Stimulated activated CD8-positive, alpha-beta memory T cell treated with anti-CD3 and anti-CD28 coated beads, Interleukin-12 subunit alpha, Interleukin-12 subunit beta, amount 100 ng/mL, for 1 hour (primary cell): ENCODE measurements around the gene NR2F1.
"Not testable (repeated sequence)": the region's sequence is repeated elsewhere in the genome, so short reads cannot be mapped to it uniquely, and the experiment has no call there.

Source experiments
- DNase-seq: peaks from one replicate; pipeline ENCODE4 v3.0.0-alpha.2; 2020; ENCODE audit warnings: low read depth

Gene NR2F1

DNA sequence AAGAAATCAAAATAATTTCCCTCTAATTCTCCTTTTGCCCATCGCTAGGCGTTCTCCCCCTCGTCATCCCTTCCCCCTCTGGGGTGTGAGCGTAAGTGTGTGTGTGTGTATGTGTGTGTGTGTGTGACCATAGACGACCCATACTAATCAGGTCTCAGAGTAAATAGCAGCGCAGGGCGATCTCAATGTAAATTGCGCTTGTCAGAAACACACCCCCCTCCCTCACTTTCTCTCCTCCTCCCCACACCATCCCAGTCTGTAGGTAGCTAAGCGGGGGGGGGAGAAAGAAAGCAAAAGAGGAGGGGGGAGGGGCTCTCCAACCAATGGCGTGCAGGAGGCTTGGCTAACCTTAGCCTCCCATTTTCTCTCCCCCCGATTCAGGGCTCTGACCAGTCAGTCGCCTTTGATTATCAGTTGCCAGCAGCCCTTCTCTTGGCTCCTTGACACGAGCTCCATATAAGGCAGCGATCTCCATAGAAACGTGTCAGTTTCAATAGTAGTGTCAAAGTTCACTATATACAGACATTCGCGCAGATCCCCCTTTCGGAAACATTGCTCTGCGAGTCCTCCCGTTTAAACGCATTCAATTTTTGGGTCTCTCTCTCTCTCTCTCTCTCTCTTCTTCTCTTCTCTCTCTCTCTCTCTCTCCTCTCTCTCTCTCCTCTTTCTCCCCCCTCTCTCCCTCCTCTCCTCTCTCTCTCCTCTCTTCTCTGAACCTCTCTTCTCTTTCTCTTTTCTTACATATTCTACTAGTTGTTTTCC, at the start of gene NR2F1:
NR2F1 (plus strand) TSS at position 546 of the 762 bp plus-strand sequence. CDS start 1,802 bp downstream, outside the sequence.
- no peak for DNase-seq

DNA sequence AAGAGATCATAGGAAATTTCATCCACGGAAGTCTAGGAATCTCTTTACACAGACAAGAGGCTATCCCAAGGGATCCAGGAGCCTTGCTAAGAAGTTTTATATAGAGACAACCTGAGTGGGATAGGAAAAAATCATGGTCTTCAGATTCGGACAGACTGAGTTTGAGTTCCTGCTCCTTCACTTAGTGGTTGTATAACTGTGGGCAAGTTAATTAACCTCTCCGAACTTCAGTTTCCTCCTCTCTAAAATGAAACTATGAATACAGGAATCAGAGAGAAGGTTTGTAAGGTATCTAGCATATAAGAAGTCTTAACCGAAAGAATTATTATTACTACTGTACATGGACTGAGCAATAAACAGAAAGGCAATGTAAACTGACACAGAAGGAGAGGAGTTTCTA, 37.1 kb upstream of the NR2F1 start:
- DNase-seq, result no peak

DNA sequence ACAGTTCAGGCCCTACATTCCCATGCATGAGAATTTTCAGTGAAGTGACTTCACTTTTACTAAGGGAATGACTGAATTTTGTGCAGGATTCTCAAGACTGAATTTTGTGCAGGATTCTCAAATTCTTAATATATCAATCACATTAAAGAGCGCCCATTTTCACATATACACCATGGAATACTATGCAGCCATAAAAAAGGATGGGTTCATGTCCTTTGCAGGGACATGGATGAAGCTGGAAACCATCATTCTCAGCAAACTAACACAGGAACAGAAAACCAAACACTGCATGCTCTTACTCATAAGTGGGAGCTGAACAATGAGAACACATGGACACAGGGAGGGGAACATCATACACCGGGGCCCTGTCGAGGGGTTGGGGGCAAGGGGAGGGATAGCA, 33.4 kb upstream of the NR2F1 start:
- DNase-seq, result not testable (repeated sequence)

DNA sequence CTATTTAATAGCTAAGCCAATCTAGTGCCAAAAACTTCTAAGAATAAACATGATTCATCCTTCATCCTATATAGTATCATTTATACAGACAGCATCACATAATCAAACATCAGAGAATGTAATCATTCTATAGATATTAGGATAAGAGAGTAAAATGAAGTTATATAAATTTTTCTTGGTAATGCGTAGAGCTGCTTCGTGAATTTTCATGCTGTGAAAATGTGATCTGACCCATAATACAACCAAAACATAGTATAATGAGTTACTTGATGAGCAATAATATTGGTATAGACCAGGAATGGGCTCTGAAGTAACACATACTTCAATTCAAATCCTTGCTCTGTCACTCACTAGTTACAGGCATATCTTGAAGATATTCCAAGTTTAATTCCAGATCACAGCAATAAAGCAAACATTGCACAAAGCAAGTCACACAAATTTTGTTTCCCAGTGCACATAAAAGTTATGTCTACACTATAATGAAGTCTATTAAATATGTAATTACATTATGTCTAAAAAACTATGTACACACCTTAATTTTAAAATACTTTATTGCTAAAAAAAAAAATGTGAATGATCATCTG, 25.9 kb upstream of the NR2F1 start:
- DNase-seq, result no peak

DNA sequence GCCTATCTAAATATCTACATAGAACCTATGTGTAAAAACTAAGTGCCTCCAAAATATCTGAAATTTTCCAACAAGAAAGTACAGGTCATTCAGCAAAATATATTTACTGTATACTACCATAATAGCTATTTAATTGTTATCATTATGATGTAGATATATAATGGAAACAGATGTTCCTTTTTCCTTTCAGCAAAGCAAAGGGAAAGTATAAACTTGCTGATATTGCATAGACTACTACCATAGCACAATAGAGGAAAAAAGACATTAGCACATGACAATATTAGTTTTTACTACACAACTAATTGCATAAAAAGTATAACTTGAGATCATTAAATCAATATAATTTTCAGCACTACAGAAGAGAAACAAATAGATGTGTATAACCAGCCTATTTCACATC, 16.9 kb upstream of the NR2F1 start:
- no peak for DNase-seq

DNA sequence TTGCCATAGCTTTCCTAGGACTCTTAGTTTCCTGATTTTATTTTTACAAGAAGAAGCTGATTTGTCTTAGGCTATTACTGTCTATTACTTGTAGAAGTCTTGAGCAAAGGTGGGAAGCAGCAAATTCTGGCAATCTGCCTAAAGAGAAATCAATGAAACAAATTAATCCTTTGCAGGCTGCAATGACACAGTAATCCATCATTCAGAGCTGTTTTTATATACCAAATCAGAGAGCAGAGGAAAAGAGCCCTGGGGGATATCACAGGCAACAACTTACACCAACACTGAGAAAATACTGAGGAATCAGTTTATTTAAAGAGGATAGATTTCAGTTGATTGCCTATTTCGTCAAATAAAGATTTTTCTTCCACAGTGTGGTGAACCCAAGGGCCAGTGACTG, 15.6 kb upstream of the NR2F1 start:
- DNase-seq, result no peak

DNA sequence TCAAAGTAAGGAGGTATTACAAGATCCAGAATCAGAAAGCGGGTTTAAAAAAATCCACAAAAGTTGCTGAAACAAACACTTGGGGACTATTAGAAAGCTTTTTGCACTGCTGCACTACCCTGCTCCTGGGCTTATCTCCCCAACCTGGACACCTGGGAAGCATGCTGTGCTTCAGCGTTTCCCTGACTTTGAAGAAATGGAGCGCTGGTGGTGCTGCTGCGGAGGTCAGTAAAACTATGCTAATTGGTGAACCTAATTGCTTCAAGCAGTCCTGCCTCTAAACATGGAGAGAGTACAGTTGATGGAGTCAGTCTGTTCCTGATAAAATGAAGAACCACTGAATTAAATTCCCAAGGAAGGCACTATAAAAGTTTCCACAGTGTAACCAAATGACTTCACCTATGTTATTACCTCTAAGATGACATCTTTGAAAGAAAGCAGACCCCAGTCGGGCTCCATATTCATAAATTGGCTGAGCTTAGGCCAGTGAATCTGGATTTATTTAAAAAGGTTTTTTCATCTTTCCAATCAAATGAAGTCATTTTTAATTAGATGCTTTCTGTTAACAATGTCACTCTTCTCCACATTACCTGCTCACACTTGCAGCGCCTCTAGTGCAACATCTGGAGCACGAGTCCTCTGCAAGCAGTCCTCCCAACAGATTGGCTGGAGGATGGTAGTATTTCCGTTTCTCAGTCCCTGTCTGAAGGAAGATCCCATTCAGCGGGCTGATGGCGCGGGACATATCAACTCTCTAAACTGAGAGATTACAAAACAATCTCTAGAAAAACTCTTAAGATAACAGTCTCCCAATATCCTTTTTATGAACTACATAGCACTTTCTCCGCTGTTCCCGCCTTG, 13.5 kb upstream of the NR2F1 start:
- no peak for DNase-seq

DNA sequence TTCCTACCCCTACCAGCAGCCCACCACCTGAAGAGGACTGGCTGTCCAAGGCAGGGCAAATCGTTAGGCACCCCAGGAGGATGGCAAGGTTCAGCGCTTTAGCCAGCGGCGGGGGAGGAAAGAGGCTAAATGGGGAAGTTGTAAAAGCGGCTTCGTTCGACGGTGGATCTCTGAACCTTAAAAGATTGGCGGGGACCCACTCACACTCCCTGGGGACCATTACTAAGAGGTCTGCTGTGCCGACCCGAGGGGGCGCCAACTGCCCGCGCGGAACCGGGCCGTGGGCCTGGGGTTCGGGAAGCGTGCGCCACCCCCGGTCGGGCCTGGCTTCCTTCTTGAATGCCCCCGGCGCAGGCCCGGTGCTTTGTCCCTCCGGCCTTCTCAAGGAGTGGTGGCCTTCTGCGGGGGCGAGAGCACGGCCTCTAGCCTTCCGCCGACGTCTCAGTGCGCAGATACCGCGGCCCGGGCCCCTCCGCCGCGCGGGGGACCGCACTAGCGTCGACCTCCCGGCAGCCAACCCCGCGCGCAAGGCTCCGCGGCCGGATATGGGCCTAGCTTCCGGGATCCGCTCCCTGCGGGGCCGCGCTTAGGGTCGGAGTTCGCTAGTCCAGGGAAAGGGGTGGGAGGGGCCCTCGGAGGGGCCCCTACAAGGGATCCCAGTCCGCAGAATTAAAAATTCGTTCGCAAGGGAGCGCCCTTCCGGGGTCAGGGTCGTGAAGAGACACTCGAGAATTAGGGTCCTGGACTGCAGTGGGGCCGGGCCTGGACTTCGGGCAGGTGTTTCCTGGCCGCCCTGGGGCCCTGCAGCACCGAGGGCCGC, 12.5 kb upstream of the NR2F1 start:
- DNase-seq, result no peak

DNA sequence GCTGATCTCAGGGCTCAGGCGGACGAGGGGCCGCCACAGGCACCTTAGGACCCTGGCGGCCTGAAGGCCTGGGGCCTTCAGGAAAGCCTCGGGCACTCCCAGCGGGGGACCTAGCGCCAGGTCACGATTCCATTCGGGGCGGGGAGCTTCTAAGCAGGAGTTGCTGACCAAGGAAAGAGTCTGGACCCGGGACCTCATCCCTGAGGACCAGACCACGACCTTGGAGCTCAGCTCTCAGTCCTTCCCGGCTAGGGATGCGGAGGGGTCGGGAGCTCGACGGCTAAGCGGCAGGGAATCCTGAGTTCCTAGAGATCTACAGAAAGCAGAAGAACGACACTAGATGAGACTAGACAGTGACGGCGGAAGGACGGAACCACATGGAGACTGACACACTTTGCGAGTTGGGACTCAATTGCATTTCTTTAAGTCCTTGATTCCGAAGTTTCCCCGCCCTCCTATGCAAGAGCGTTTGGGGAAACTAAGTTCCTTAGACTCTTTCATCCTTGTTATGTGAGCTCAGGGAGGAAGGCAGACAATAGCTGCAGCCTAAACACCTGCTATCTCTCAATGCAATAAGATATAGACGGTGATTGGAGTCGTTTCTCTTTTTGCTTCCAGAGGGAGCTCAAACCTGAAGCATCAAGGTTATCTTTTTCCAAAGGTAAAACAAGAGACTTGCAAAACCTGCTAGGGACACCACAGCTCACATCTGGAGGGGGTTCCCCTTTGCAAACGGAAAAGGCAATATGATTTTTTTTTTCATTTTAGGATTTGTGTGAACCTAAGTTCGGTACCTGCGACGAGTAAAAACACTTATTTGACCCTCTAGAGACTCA, 11.7 kb upstream of the NR2F1 start:
- no peak for DNase-seq

DNA sequence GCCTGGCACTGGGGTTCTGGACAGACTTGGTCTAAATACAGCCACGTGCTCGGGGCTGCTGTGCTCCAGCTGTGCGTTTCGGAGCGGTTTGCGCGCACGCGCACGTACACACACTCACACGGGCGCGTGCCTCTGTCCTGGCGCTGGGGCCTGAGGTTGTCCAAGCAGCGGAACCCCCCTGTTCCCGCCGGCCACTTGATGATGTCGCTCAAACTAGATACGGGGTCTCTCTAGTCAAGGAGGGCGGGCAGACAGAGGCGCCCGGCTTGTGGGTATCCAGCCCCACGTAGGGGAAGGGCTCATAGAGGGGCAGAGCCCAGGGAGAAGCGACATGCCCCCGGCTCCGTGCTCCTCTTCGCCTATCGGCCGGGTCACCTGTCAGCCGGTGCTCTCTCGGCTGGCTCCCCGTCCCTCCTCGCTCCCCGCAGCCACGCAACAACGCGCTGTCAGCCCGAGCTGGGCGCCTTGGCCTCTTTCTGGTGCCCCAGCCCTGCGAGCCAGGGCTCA, 10.9 kb upstream of the NR2F1 start:
- no peak for DNase-seq

DNA sequence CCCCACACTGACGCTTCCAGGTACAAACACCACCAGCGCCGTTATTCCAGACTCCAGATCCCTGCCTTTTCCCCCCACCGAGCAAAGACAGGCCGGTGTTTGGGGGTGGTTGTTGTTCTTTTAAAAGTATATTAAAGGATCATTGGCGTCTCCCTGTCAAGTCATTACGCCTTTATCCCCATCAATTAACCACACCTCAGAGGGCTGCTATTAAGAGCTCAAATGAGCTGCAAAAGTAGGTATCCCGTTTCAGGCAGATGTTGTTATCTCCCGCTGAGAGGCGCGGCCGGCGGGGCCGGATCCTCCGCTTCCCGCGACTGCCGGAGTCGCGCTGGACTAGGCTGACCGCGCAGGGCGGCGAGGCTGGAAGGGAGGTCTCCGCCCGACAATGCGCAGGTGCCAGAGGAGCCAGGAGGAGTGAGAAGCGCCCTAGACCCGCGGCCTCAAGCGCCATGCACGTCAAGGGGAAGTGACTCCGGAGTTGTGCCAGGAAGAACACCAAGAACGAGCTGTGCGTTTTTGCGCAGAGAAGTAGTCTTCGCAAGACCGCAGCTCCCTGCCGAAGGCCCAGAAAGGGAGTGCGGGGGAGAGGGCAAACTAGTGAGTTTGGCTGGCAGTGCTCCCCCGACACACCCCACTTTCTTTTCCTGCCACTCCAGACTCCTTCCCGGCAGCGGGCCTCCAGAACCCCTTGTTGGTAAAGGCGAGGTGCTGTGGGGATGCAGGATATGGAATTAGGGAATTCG, 10.2 kb upstream of the NR2F1 start:
- no peak for DNase-seq

DNA sequence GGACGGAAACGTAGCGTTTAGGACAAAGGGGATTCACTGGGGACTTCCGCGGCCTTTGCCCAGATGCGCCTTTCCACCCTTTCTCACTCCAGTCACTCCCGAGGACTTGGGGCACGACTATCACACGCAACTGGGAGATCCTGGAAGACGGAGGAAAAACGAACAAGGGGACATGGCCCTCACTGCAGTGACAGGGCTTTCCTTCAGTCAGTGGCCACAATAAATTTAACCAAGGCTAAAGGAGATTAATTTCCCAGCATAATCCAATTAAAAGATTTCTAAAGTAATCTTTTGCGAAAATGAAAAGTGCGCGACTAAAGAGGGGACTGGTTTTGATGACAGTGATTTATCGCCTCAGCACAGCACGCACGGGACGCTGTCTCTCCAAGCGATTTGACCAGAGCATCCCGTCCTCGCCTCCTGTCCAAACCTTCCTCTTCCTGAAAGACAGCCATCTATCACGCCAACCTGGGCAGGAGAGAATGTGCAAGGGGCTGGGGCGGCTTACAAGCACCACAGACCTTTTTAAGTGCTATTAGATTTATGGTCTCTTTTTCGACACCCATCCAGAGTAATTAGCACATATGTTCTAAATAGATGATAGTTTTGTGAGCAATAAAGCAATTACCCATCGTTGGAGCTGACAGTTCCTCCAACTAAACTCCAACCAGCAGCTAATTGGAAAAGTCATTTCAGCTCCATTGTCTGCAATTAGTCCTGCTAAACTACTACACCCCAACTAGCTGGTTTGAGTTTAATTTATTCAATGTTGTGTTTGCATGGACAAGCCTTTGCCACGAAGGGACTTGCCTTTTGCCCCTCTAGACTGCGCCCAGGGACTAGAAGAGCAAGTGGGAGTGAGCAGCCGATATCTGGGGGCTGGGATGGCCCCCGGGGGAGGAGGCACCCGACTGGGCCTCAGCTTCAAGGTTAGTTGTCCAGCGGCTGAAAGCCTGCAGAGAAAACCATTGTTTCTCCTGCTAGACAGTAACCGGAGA, 9.4 kb upstream of the NR2F1 start:
- no peak for DNase-seq

DNA sequence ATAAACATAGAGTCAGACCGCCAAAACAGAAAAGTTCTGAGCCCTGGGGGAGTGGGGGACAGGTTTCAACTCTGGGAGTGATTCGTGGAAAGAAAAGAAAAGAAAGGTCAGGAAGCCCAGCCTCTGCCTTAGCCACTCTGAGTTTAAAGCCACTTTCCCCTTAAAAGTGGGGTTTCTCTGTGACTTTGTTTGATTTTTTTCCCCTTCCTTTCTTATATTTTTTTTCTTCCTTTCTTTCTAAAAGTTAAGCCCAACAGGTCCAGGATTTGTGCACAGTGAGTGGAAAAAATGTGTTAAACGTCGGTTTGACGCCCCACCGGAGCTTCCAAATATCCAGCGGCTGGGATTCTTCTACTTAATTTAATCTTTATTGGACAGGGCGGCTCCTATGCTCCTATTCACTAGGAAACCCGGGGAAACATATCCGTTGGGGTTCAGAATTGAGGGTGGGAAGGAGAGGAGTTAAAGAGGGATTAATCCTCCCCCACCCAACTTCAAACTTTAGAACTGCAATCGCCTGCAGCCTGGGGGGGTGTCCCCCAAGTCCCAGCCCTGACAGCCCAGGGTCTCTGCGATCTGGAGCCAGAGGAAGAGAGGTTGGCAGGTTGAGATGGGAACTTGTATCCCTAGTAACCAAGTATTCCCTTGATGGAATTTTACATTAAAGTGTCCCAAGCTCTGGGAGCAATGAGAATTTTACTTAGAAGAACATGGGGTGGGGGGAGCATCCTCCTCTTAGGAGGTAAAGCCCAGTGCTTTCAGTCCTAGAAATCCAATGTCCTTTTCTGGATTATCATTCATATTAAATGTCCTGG, 8.3 kb upstream of the NR2F1 start:
- DNase-seq, result no peak

DNA sequence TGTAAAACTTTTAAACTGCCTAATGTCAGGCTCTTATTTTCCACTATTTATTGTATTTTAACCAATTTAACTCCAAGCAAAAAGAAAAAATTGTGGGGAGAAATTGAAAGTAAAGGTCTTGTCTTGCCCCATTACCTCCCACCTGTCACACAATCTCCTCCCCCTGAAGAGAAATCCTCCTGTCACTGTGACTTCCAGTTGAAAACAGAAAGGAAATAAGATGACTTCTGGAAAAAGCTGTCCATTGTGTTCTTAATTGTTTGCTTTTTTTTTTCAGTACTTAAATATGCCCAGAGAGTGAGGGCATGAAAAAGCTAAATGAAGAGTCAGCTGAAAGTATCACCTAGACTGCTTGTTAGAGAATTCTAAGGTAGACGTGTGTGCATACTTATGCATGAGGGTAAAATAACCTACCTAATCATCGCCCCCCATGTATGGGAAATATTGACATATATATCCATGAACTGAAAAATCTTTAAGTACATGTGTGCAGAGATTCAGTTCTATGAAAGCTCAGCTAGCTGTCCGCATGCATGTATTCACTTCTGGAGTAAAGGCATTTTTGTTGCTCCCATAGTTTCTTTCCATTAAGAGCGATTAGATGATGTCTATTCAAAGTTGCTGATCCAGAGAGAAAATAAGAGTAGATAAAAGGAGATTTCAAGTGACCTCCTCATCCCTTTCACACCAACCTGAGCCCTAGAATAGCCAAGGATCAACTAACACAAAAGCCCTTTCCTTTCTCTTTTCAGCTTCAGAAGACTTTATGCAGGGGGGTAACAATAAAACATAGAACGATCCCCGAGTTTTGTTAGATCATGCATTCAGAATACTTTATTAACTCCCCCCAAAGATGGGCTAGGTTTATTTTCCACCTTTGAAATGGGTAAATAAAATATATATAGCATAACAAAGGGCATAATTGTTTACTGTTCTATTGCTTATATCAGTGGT, 7.3 kb upstream of the NR2F1 start:
- DNase-seq, result no peak

DNA sequence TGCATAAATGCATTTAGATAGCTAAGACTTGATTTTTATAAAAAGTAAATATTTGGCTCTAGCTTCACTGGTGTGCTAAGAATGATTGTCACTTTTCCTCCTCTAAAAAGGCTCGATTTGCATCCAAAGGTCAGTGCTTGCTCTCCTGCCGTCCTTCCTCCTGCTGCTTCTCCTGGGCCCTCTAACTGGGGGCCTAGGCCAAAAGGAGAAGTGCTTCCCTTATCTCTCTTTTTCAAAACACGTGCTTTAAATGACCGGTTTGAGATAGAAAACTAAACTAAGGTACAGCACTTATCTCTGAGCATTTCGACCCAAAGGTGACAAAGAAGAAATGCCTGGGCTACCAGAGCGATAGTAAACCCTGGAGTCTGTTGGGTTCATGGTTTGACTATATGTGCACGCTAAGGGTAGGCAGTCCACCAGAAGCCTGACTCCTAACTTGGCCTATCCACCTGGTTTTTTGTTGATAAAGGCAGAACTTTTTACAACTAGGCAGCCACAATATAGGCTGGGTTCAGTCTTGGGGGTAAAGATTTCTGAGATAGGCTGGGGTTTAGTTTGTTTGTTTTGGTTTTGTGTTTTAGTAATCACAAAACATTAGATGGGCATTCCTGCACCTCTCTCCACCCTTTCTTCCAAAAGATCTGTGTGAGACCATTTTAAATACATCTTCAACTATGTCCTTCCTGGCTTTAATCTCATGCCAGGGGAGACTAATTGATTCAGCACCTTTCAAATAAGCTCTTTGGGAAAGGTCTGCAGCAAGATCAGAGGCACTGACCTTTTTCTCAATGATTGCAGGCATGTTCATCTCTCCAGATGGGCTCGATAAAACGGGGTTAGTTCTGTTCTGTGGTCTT, 5.8 kb upstream of the NR2F1 start:
- DNase-seq, result no peak
